MG63 (cell line): ENCODE measurements around the gene CDKL1. TPM values are rescaled to one million over a fixed set of nuclear protein-coding genes. Genes with fewer than 3 reads are reported as not detected.
"Not testable (repeated sequence)": the region's sequence is repeated elsewhere in the genome, so short reads cannot be mapped to it uniquely, and the experiment has no call there.

Experiments used
- DNase-seq: peaks from one replicate; pipeline ENCODE4 v3.0.0-alpha.2; 2020
- H3K27me3 ChIP-seq: fragments of 250-450 bp; sonication (Bioruptor Pico); 2 replicates; pipeline ENCODE4 v1.5.1; 2020; ENCODE audit warnings: mild to moderate bottlenecking, moderate library complexity
- H3K36me3 ChIP-seq: fragments of 250-450 bp; sonication (Bioruptor Pico); 2 replicates; pipeline ENCODE4 v1.5.1; 2020; ENCODE audit warnings: mild to moderate bottlenecking, moderate library complexity
- H3K4me3 ChIP-seq: fragments of 250-450 bp; sonication (Bioruptor Pico); 2 replicates; pipeline ENCODE4 v1.5.1; 2020; ENCODE audit warnings: mild to moderate bottlenecking, moderate library complexity
- H3K9me3 ChIP-seq: fragments of 250-450 bp; sonication (Bioruptor Pico); 2 replicates; pipeline ENCODE4 v1.5.1; 2020; ENCODE audit warnings: mild to moderate bottlenecking, moderate library complexity
- total RNA-seq: library from RNA; depleted of rRNA; stranded (reverse); fragments of >200 nt; shearing (Covaris generic); gene quantifications from 2 replicates; pipeline ENCODE4 v1.2.3, GENCODE V29; 2014; ENCODE audit warnings: low replicate concordance

CDKL1 gene
- total RNA-seq, 1 experiment from 2014 or later = 15.2 TPM

- not testable (repeated sequence) for H3K36me3 ChIP-seq, H3K9me3 ChIP-seq, H3K4me3 ChIP-seq, H3K27me3 ChIP-seq
- peak; percentile 70 for DNase-seq
Measured at GRCh38 chr14:50365572-50365971, 31.1 kb downstream of the CDKL1 start.

- Histone ChIP-seq H3K36me3 (no peaks in the 10 kb centered on the region), H3K27me3 (no peaks in the 10 kb centered on the region), H3K4me3 (no peak overlapping the region), H3K9me3 (0 out of 2 replicates have a peak, but pooled peaks cover 3% of the 10 kb centered on the region)
- no peak for DNase-seq
Measured at GRCh38 chr14:50364792-50365191, 31.9 kb downstream of the CDKL1 start.

GRCh38 chr14:50363714-50364111 is 33.0 kb downstream of the CDKL1 start:
- DNase-seq = peak; percentile 34
- H3K4me3 ChIP-seq = peak overlapping the region; percentile 24
- no peaks in the 10 kb centered on the region for H3K27me3 ChIP-seq
- no peaks in the 10 kb centered on the region for H3K36me3 ChIP-seq
- H3K9me3 ChIP-seq = 0 out of 2 replicates have a peak, but pooled peaks cover 3% of the 10 kb centered on the region

DNA sequence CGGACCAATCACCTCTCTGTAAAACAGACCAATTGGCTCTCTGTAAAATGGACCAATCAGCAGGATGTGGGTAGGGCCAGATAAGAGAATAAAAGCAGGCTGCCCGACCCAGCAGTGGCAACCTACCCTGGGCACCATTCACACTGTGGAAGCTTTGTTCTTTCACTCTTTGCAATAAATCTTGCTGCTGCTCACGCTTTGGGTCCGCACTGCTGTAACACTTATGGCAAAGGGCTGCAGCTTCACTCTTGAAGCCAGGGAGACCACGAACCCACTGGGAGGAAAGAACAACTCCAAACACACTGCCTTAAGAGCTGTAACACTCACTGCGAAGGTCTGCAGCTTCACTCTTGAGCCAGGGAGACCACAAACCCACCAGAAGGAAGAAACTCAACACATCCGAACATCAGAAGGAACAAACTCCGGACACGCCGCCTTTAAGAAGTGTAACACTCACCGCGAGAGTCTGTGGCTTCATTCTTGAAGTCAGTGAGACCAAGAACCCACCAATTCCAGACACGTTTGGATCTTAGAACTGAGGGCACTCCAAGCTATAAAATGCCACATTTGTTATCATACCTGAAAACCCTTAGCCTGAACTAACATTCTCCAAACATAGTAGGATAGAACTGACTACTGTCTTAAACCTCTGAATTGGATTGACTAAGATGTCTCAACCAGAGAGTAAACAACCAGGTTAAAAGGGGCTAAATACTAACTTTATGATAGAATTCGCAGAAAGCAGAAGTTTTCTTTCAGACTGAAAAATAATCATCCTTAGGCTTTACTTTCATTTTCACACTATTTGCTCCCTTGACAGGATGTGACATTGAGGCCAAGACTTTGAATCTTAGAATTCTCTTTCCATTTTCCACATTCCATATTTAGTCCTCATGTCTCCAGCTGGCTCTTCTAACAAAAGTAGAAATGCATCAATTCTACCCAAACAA is 33.6 kb downstream of the CDKL1 start:
- Histone ChIP-seq H3K4me3 (peak overlapping the region; percentile 24), H3K9me3 (0 out of 2 replicates have a peak, but pooled peaks cover 3% of the 10 kb centered on the region), H3K36me3 (no peaks in the 10 kb centered on the region; the same call in 1 of the 2 replicates), H3K27me3 (no peaks in the 10 kb centered on the region)
- no peak for DNase-seq

DNA sequence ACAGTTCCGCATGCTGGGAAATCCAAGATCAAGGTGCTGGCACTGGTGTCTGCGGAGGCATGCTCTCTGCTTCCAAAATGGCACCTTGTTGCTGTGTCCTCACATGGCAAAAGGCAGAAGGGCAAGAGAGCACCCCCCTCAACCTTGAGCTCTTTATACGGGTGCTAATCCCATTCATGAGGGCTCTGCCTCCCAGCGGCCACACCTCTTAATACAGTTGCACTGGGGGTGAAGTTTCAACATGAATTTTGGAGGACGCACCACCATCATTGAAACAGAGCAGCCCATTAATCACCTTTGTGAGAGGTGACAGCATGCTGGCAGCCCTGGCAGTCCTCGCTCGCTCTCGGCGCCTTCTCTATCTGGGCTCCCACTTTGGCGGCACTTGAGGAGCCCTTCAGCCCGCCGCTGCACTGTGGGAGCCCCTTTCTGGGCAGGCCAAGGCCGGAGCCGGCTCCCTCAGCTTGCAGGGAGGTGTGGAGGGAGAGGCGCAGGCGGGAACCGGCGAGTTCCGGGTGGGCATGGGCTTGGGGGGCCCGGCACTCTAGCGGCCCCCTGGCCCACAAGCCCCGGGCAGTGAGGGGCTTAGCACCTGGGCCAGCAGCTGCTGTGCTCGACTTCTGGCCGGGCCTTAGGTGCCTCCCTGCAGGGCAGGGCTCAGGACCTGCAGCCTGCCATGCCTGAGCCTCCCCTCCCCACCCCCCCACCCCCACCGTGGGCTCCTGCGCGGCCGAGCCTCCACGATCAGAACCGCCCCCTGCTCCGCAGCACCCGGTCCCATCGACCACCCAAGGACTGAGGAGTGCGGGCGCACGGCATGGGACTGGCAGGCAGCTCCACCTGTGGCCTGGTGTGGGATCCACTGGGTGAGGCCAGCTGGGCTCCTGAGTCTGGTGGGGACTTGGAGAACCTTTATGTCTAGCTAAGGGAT is 34.9 kb downstream of the CDKL1 start:
- not testable (repeated sequence) for H3K4me3 ChIP-seq

DNA sequence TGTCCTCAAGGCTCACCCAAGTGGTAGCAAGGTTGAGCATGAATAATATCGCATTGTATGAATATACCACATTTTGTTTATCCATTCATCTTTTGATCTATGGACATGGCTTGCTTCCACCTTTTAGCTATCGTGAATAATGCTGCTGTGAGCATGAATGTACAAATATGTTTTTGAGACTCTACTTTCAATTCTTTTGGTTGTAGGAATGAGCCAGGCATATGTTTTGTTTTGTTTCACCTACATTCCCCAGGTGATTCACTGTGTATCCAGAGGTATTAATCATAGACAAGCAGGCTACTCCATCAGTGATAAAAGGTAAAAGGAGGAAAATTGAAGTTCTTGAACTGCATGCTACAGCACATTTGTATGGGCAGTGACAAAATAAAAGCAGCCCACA is 35.8 kb downstream of the CDKL1 start:
- no peaks in the 10 kb centered on the region for H3K27me3 ChIP-seq

More for the DNA sequence above, 34.9 kb downstream of the CDKL1 start:
- H3K9me3 ChIP-seq, H3K36me3 ChIP-seq, H3K27me3 ChIP-seq, DNase-seq: not testable (repeated sequence)

DNA sequence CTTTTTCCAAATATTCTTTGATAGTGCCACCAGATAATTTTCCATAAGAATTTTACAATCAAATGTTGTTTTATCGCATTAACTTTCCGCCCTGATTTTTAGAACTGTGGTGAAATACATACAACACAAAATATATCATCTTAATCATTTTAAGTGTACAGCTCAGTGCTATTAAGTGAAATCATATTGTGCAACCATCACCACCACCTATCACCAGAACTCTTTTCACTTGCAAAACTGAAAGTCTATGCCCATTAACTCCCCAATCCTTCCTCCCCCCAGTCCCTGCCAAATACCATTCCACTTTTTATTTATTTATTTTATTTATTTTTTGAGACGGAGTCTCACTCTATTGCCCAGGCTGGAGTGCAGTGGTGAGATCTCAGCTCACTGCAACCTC is 36.6 kb downstream of the CDKL1 start:
- no peak for DNase-seq
- H3K9me3 ChIP-seq = 0 out of 2 replicates have a peak, but pooled peaks cover 3% of the 10 kb centered on the region
- H3K4me3 ChIP-seq = no peak overlapping the region
- no peaks in the 10 kb centered on the region for H3K27me3 ChIP-seq
- H3K36me3 ChIP-seq = no peaks in the 10 kb centered on the region; the same call in 1 of the 2 replicates

More for the DNA sequence above, 35.8 kb downstream of the CDKL1 start:
- H3K36me3 ChIP-seq = no peaks in the 10 kb centered on the region; the same call in 1 of the 2 replicates
- DNase-seq = no peak
- H3K9me3 ChIP-seq = 0 out of 2 replicates have a peak, but pooled peaks cover 3% of the 10 kb centered on the region
- H3K4me3 ChIP-seq = no peak overlapping the region

DNA sequence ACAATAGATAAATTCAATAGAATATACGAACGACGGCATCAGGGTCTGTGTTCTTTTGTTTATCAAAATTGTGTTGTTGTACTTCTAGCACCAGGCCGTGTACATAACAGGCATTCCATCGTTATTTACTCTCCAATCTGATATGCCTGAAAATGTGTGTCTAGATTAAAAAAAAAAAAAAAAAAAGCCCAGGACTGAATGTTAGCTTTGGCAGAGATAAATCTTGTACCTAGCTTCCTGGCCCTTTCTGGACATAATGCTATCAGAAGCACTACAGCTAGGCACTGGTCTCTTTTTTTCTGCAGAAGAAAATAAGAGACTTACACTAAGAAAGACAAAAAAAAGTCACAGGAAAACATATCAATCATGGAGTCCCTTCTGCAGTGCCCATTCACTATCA is 37.0 kb downstream of the CDKL1 start:
- 0 out of 2 replicates have a peak, but pooled peaks cover 3% of the 10 kb centered on the region for H3K9me3 ChIP-seq
- DNase-seq = no peak
- H3K4me3 ChIP-seq = no peak overlapping the region
- H3K27me3 ChIP-seq = no peaks in the 10 kb centered on the region
- no peaks in the 10 kb centered on the region; the same call in 1 of the 2 replicates for H3K36me3 ChIP-seq

DNA sequence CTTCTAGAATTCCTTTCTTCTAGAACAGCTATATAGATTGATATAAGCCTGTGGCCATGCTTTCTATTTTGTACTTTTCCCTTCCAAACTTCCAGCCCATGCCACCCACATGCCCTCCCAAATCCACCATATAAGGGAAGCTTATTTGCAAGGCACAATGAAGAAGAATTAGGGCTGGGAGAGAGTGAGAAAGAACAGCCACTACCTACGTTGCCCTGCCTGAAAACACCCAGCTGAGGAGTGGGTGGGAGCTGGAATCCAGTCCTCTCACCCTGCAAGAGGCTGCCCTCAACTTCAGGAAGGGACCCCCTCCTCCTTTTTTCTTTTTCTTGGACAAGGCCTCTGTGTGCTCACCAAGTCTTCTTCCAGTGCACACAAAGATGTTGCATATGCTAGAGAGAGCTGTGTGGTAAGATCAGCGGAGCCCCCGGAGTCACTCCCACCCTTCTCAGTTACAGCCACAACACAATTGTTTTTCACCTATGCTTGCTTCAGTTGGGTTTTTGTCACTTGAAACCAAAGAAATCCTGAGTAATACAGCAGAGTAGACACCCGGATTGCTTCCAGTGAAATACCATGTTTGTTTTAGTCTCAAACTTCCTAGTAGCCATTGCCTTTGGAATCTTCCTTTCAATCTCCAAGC is 38.8 kb downstream of the CDKL1 start:
- no peaks in the 10 kb centered on the region; the same call in 1 of the 2 replicates for H3K36me3 ChIP-seq
- H3K27me3 ChIP-seq = no peaks in the 10 kb centered on the region
- no peak for DNase-seq
- H3K4me3 ChIP-seq = no peak overlapping the region
- H3K9me3 ChIP-seq = 0 out of 2 replicates have a peak, but pooled peaks cover 3% of the 10 kb centered on the region

GRCh38 chr14:50357124-50357523 is 39.6 kb downstream of the CDKL1 start:
- no peak for DNase-seq
- no peaks in the 10 kb centered on the region for H3K9me3 ChIP-seq
- H3K27me3 ChIP-seq = no peaks in the 10 kb centered on the region
- no peaks in the 10 kb centered on the region; the same call in 1 of the 2 replicates for H3K36me3 ChIP-seq
- no peak overlapping the region for H3K4me3 ChIP-seq

- H3K9me3 ChIP-seq, H3K36me3 ChIP-seq, H3K27me3 ChIP-seq, DNase-seq, H3K4me3 ChIP-seq: not testable (repeated sequence)
Measured at GRCh38 chr14:50356283-50356682, 40.4 kb downstream of the CDKL1 start.

- DNase-seq = no peak
- Histone ChIP-seq H3K9me3 (no peaks in the 10 kb centered on the region), H3K4me3 (no peak overlapping the region), H3K27me3 (no peaks in the 10 kb centered on the region), H3K36me3 (no peaks in the 10 kb centered on the region; the same call in 1 of the 2 replicates)
Measured at GRCh38 chr14:50355692-50356091, 41.0 kb downstream of the CDKL1 start.

- no peak for DNase-seq
- Histone ChIP-seq H3K9me3 (no peaks in the 10 kb centered on the region), H3K36me3 (no peaks in the 10 kb centered on the region; the same call in 1 of the 2 replicates), H3K4me3 (no peak overlapping the region), H3K27me3 (no peaks in the 10 kb centered on the region)
Measured at GRCh38 chr14:50354527-50354926, 42.2 kb downstream of the CDKL1 start.

GRCh38 chr14:50353126-50353525 is 43.6 kb downstream of the CDKL1 start:
- Histone ChIP-seq H3K4me3 (no peak overlapping the region), H3K9me3 (no peaks in the 10 kb centered on the region), H3K27me3 (no peaks in the 10 kb centered on the region), H3K36me3 (no peaks in the 10 kb centered on the region; the same call in 1 of the 2 replicates)
- no peak for DNase-seq

- no peaks in the 10 kb centered on the region for H3K9me3 ChIP-seq
- H3K36me3 ChIP-seq = no peaks in the 10 kb centered on the region
- no peak overlapping the region for H3K4me3 ChIP-seq
- no peak for DNase-seq
- no peaks in the 10 kb centered on the region for H3K27me3 ChIP-seq
Measured at GRCh38 chr14:50352584-50352983, 44.1 kb downstream of the CDKL1 start.

DNA sequence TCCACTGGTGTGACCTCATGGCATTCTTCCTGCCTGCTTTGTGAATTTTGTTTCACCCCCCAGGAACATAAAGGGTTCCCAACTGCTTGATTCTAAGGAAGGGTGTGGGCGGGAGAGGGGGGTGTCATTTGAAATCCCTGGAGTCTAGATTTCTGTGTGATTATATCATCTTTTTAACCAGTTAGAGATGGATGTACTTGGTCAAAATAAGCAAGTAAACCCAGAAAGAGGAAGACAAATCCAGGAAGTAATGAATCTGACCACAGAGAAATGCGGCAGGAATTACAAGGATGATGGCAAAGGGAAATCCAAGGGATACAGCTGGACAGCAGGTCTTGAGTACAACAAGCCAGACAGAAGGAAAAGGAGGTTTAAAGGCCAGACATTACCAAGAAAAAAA is 45.7 kb downstream of the CDKL1 start:
- H3K36me3 ChIP-seq = no peaks in the 10 kb centered on the region
- H3K27me3 ChIP-seq = no peaks in the 10 kb centered on the region
- DNase-seq = no peak
- no peak overlapping the region for H3K4me3 ChIP-seq
- no peaks in the 10 kb centered on the region for H3K9me3 ChIP-seq
